Activated CD4-positive, alpha-beta memory T cell treated with anti-CD3 and anti-CD28 coated beads for 36 hours (primary cell): ENCODE data around the gene CBX4. TPM values are rescaled to one million over a fixed set of nuclear protein-coding genes. Genes with fewer than 3 reads are reported as not detected.

Experiments used
- CTCF ChIA-PET: fragments of 350-600 bp; sonication (Branson Sonifier 250); formaldehyde crosslinking; loops from one replicate; lab custom pipeline; 2021; ENCODE audit warnings: antibody characterized with exemption, inconsistent platforms; lab: Charles Lee
- POLR2A ChIA-PET: fragments of 350-600 bp; sonication (Branson Sonifier 250); formaldehyde crosslinking; loops from one replicate; lab custom pipeline; 2021; ENCODE audit warnings: antibody characterized with exemption; lab: Charles Lee
- DNase-seq: peaks from one replicate; pipeline ENCODE4 v3.0.0-alpha.2; 2020
- H3K27ac Mint-ChIP-seq: one replicate; pipeline ENCODE4 v1.8.0; 2021; ENCODE audit warnings: mixed read lengths
- H3K27me3 Mint-ChIP-seq: one replicate; pipeline ENCODE4 v1.8.0; 2021; ENCODE audit warnings: mixed read lengths
- H3K36me3 Mint-ChIP-seq: one replicate; pipeline ENCODE4 v1.8.0; 2021; ENCODE audit warnings: mixed read lengths
- H3K4me1 Mint-ChIP-seq: one replicate; pipeline ENCODE4 v1.8.0; 2021; ENCODE audit warnings: low read depth, mixed read lengths
- H3K4me3 Mint-ChIP-seq: one replicate; pipeline ENCODE4 v1.8.0; 2021; ENCODE audit warnings: mild to moderate bottlenecking, mixed read lengths
- H3K9me3 Mint-ChIP-seq: one replicate; pipeline ENCODE4 v1.8.0; 2021; ENCODE audit warnings: mixed read lengths
- intact Hi-C: fragments of 100-400 bp; cut with micrococcal nuclease; formaldehyde crosslinking; loops from one replicate; pipeline ENCODE4 v1.15.1; 2023
- total RNA-seq, 2 experiments: library from RNA; stranded (reverse); gene quantifications; one replicate each; pipeline ENCODE4 v1.2.3, GENCODE V29; 2021

CBX4 gene
- total RNA-seq, 2 experiments from 2014 or later = 14.0 to 14.2 TPM

DNA sequence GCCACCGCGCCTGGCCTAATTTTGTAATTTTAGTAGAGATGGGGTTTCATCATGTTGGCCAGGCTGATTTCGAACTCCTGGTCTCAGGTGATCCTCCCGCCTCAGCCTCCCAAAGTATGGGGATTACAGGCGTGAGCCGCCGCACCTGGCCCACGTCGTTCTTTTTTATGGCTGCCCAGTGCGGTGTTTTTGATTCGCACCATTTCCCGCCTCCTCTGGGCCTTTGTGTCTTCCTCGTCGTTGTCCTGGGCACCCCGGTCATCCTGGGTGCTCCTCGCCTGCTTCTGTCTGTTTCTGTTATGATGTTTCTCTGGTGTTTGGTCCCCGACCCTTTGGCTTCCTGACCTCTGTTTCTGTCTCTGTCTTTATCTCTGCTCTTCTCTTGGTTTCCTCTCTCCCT, 15.0 kb downstream of the CBX4 start:
- POLR2A ChIA-PET = interaction anchor here (1.6 kb wide), 1 partner anchor 14 kb away, joined by 4 read pairs; no protein-coding TSS in a partner anchor
- Mint-ChIP-seq H3K4me3 (no peak overlapping the region), H3K27ac (no peak overlapping the region), H3K27me3 (peaks cover 2% of the 10 kb centered on the region), H3K36me3 (no peaks in the 10 kb centered on the region), H3K9me3 (no peaks in the 10 kb centered on the region), H3K4me1 (peaks cover 9% of the 10 kb centered on the region)
- intact Hi-C loops = no loop called here
- no peak for DNase-seq
- CTCF ChIA-PET = no interaction called here

DNA sequence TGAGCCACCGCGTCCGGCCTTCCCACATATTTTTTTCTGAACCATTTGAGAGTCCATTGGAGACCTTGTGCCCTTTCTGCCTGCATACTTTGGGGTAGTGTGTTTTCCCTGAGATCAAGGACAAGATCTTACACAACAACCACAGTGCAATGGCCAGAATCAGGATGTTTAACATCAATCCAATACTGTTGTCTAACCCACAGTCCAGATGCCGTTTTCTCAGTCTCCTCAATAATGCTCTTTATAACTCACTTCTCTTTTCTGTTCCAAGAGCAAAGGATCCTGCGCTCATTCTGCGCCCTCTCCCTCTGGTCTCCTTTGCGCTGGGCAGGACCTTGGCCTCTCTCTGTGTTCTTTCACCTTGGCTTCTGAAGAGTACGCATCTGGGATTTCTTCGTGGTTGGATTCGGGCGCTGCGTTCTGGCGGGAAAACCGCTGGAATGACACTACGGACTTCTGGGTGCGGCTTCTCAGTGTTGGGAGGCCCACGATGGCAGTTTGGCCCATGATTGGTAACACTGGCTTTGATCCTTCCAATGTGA, 16.6 kb downstream of the CBX4 start:
- H3K27ac Mint-ChIP-seq = no peak overlapping the region
- ChIA-PET CTCF (interaction anchor here (1.8 kb wide), 1 partner anchor 13 kb away, joined by 7 read pairs; no protein-coding TSS in a partner anchor), POLR2A (no interaction called here)
- H3K9me3 Mint-ChIP-seq = no peaks in the 10 kb centered on the region
- intact Hi-C loops = no loop called here
- DNase-seq = no peak
- H3K36me3 Mint-ChIP-seq = no peaks in the 10 kb centered on the region
- H3K4me1 Mint-ChIP-seq = peaks cover 9% of the 10 kb centered on the region
- peaks cover 2% of the 10 kb centered on the region for H3K27me3 Mint-ChIP-seq
- H3K4me3 Mint-ChIP-seq = no peak overlapping the region

DNA sequence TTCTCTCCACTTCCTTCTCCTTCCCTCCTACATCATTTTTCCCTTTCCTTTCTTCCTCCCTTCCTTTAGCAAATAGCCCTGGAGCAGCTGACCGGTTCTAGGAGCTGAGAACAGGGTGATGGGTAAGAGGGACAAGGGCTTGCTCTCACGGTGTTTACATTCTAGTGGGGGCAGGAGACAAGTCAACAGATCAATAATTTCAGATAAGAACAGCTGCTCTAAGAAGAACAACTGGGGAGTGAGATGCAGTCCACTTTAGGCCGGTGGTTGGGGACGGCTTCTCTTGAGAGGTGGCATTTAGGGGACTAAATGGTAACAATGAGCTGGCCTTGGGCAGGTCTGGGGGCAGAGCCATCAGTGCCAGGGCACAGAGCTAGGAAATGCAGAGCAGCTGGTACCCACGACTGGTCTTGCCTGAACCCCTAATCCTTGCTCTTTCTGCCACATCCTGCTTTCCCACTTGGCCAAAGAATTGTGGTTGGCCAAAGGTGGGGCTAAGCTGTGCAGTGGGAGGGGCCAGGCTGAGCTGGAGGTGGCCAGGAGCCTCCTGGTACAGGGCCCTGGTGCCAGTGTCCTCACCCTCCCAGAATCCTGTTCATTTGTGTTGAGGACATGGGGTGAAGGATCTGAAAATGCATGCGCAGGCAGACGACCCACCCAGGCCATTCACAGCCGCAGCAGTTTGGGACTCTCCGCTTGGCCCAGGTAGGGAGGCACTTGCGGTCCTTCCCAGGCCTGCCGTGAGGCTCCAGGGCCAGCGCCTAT, 17.7 kb downstream of the CBX4 start:
- intact Hi-C loops = no loop called here
- CTCF ChIA-PET = interaction anchor here (0.6 to 1.8 kb wide), 3 partner anchors 12 to 15 kb away, joined by 3 to 7 read pairs (median 3); no protein-coding TSS in a partner anchor
- H3K9me3 Mint-ChIP-seq = no peaks in the 10 kb centered on the region
- peaks cover 7% of the 10 kb centered on the region for H3K27me3 Mint-ChIP-seq
- H3K4me1 Mint-ChIP-seq = peaks cover 5% of the 10 kb centered on the region
- no peaks in the 10 kb centered on the region for H3K36me3 Mint-ChIP-seq
- no peak overlapping the region for H3K4me3 Mint-ChIP-seq
- POLR2A ChIA-PET = no interaction called here
- no peak overlapping the region for H3K27ac Mint-ChIP-seq
- no peak for DNase-seq

DNA sequence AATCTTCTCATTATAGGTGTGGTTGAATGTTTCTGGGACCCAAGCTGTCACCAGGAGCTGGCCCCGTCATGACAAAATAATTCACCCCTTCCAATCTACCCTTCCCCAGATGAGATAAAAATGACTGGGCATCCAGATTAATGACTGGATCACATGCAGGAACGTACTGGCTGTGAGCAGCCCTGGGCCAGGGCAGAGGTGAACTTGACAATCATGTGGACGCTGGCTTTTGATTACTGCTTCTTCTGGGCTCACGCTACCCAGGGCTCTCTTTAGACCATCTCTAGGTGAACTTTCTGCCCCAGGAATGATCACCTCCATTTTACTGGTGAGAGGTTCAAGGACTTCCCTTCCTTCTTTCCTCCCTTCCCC, 18.3 kb downstream of the CBX4 start:
- ChIA-PET CTCF (interaction anchor here (1.5 kb wide), 1 partner anchor 16 kb away, joined by 3 read pairs; no protein-coding TSS in a partner anchor), POLR2A (no interaction called here)
- Mint-ChIP-seq H3K9me3 (no peaks in the 10 kb centered on the region), H3K4me1 (peaks cover under 1% of the 10 kb centered on the region), H3K4me3 (no peak overlapping the region), H3K36me3 (no peaks in the 10 kb centered on the region), H3K27me3 (peaks cover 11% of the 10 kb centered on the region), H3K27ac (no peak overlapping the region)
- intact Hi-C loops = no loop called here
- no peak for DNase-seq

DNA sequence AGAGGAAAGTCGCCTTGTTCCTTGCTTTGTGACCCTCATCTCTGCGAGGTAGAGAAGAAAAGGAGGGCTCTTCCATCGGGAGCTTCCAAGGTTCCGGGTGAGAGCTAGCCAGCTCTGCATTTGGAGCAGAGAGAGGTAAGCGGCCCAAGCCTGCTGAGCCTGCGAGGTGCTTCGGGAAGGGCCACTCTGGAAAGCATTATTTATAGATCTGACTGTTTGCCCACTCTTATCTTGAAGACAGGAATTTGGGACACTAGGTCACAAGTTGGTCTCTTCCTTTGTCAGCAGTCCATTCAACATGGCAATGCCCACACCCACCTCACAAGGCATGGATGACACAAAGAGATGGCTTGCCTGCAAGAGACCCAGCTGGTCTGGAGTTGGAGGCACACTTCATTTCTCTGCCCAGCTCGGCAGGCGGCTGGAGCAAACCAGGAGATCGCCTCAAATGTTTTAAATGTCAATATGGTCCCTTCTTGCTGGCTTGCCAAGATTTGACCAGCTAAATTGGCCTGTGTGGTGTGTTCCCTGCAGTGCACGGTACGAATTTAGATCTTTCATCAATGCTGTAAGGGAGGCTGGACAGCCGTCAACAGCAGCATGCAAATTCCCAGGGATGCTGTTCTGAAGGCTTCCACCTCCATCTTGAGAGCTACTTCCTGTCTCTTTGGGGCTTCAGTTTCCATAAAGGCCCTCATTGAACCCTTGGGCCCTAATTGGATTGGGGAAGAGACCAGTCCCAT, 19.5 kb downstream of the CBX4 start:
- Mint-ChIP-seq H3K4me3 (no peak overlapping the region), H3K27ac (no peak overlapping the region), H3K9me3 (no peaks in the 10 kb centered on the region), H3K36me3 (no peaks in the 10 kb centered on the region), H3K4me1 (no peaks in the 10 kb centered on the region), H3K27me3 (peaks cover 12% of the 10 kb centered on the region)
- ChIA-PET CTCF (interaction anchor here (1.1 to 1.5 kb wide), 2 partner anchors 8 to 20 kb away, joined by 4 read pairs; partner anchors contain the start of gene CBX4), POLR2A (no interaction called here)
- no peak for DNase-seq
- intact Hi-C loops = no loop called here

DNA sequence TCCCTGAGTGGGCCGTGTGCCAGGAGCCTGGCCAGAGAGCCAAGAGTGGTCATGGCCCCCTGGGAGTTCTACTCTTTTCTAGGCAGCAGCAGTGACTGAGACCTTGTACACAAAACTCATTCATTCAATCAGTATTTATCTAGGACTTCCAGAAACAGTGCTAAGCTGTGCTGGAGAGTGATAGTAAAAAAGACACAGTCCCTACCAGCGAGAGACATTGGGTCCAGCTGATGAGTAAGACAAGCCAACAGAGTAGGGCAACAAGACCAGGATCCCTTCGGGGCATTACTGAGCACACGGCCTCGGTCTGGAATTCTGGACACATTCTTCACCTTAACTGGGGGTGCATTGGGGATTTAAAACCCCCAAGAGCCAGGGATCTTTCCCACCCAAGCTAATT, 20.2 kb downstream of the CBX4 start:
- ChIA-PET POLR2A (interaction anchor here (0.6 kb wide), 1 partner anchor 20 kb away, joined by 3 read pairs; the partner anchor contains the start of gene CBX4), CTCF (interaction anchor here (1.4 to 1.5 kb wide), 3 partner anchors 14 to 21 kb away, joined by 4 to 5 read pairs (median 5); partner anchors contain the start of gene CBX4)
- intact Hi-C loops = no loop called here
- no peak for DNase-seq
- no peaks in the 10 kb centered on the region for H3K36me3 Mint-ChIP-seq
- H3K27me3 Mint-ChIP-seq = peaks cover 18% of the 10 kb centered on the region
- no peak overlapping the region for H3K4me3 Mint-ChIP-seq
- H3K4me1 Mint-ChIP-seq = peaks cover 5% of the 10 kb centered on the region
- H3K27ac Mint-ChIP-seq = no peak overlapping the region
- H3K9me3 Mint-ChIP-seq = no peaks in the 10 kb centered on the region

DNA sequence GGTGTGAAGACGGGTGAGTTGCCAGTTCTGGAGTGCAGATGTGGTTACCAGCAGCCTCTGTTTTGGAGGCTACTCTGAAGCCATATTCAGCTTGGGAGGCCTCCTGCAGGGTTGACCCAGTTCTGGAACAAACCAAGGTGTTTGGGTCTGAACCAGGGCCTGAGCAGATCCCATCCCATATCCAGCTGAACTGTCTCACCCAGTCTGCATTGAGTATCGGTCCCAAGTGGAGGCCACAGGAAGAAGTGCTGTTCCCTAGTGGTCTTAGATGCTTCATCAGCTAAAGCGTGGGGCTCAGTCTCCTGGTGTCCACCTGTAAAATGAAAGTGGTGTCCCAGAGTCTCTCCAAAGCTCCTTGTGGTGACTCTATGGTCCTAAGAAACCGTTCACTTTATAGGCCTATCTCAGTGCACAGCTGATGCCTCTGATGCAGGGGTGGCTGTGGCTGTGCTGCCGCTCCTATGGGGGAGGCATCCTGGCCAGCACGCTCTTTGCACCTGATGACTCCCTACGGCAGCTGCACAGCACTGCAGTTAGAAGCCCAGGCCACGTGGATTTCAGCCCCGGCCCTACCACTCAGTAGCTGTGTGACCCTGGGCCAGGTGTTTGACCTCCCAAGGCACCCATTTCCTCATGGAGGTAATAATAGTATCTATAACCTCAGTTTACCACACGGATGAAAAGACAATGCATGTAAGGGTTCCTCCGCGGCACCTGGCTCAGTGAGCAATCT, 21.0 kb downstream of the CBX4 start:
- Mint-ChIP-seq H3K27me3 (peaks cover 18% of the 10 kb centered on the region), H3K36me3 (no peaks in the 10 kb centered on the region), H3K4me3 (no peak overlapping the region), H3K9me3 (no peaks in the 10 kb centered on the region), H3K4me1 (peaks cover 6% of the 10 kb centered on the region), H3K27ac (no peak overlapping the region)
- POLR2A ChIA-PET = interaction anchor here (0.6 to 1.1 kb wide), 2 partner anchors 10 to 21 kb away, joined by 3 read pairs; partner anchors contain the start of gene CBX4
- DNase-seq = no peak
- CTCF ChIA-PET = interaction anchor here (0.8 to 2.7 kb wide), 6 partner anchors 14 to 417 kb away, joined by 3 to 14 read pairs (median 4); partner anchors contain the start of gene CBX4
- intact Hi-C loops = no loop called here

DNA sequence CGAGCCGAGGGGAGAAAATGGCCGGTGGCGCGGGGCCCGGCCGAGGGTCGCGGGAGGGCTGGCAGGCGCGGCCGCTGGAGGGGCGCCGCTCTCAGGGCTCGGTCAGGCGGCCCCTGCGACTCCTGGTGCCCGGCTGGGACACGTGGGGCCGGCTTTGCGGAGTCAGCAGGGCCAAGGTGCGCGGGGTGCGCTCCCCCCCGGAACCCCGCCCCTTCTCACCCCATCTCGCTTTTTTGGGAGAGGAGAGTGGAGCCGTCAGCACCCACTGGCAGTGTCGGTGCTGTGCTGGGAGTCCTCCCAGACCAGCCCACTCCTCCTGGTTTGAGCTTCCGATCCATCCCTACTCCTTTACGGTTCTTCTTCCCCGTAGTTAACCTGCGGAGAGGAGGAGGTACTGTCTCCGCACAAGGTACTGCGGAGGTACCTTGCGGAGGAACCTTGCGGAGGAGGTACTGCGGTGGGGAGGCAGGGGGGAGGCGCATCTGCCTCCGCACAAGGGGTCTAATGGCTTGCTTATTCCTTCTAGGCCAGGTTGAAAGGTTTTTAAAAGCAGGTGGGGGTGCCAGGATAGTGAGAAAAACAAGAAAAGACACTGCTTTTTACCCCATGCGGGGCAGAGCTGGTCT, 23.3 kb downstream of the CBX4 start:
- Mint-ChIP-seq H3K36me3 (no peaks in the 10 kb centered on the region), H3K9me3 (no peaks in the 10 kb centered on the region), H3K4me1 (peaks cover 17% of the 10 kb centered on the region), H3K4me3 (no peak overlapping the region), H3K27me3 (peaks cover 30% of the 10 kb centered on the region), H3K27ac (peak overlapping the region; percentile 28)
- ChIA-PET CTCF (interaction anchor here (1.5 to 6.1 kb wide), 3 partner anchors 24 to 72 kb away, joined by 4 to 49 read pairs (median 14); partner anchors contain the start of gene CBX4), POLR2A (no interaction called here)
- intact Hi-C loops = no loop called here
- DNase-seq = no peak

DNA sequence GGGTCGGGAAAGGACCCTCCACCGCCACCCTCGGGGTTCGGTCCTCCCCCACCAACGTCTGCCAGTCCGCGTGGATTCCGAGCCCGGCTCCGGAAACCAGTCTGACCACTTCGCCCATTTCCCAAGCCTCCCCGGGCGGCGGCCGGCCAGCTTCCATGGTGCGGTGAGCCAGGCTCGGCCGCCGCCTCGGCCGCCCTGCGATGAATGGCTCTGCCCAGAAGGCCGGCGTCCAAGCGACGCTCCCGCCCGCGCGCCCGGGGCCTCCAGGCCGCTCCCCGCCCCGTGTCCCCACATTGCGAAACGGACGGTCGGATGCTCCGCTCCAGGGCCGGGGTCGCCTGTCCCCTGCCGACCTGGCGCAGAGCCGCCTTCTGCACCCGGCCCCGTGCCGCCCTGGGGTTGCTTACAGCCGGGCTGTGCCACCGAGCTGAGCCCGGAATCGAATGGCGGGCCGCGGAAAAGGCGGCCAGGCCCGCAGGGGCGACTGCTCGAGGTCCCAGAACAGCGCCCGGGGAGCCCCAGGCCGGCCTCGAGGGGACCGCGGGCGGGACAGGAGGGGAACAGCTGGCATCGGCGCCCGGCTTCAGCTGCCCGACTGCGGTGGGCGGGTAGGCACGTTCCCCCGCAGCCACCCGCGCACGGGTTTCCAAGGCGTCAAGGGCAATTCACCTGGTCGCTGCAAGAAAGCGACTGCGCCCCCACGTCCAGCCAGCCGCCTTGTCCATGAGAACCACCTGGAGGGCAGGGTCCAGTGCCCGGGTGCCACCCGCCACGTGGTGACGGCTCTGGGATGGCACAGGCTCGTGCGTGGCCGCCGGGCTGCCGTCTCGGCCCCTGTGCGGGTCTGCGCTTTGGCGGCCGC, 24.0 kb downstream of the CBX4 start:
- intact Hi-C loops = loop anchor here (5.0 kb wide), 1 partner anchor 1582 kb away; the partner anchor contains the start of gene BAHCC1
- Mint-ChIP-seq H3K27ac (no peak overlapping the region), H3K4me1 (peaks cover 24% of the 10 kb centered on the region), H3K4me3 (no peak overlapping the region), H3K27me3 (peaks cover 32% of the 10 kb centered on the region), H3K9me3 (no peaks in the 10 kb centered on the region), H3K36me3 (no peaks in the 10 kb centered on the region)
- CTCF ChIA-PET = interaction anchor here (1.4 to 6.1 kb wide), 2 partner anchors 25 to 69 kb away, joined by 6 to 49 read pairs; partner anchors contain the start of gene CBX4
- POLR2A ChIA-PET = no interaction called here
- DNase-seq = no peak
